Thyroid gland (tissue), 4 donors: ENCODE measurements around the gene RAP1GAP. TPM values are rescaled to one million over a fixed set of nuclear protein-coding genes. Genes with fewer than 3 reads are reported as not detected.

ENCODE experiments used
- DNase-seq, 2 donors: peaks; one replicate each; pipeline ENCODE4 v3.0.0-alpha.2; 2019
- H3K27ac ChIP-seq, 3 donors: fragments of 200-600 bp; sonication (generic); 1 replicate in 2 of 3; 2 replicates in 1 of 3; pipeline ENCODE4 v1.5.1; 2016 to 2019; ENCODE audit warnings: mild to moderate bottlenecking in 1 of 3, moderate library complexity in 1 of 3
- H3K27me3 ChIP-seq: fragments of 200-600 bp; sonication (generic); one replicate; pipeline ENCODE4 v1.5.1; 2019
- H3K36me3 ChIP-seq, 2 donors: fragments of 200-600 bp; sonication (generic); one replicate each; pipeline ENCODE4 v1.5.1; 2016 to 2019
- H3K4me1 ChIP-seq, 2 donors: fragments of 200-600 bp; sonication (generic); one replicate each; pipeline ENCODE4 v1.5.1; 2017 to 2019
- H3K4me3 ChIP-seq, 3 donors: fragments of 200-600 bp; sonication (generic); replicated peaks in 1 of 3; 1 replicate in 2 of 3; 2 replicates in 1 of 3; pipeline ENCODE4 v1.5.1; 2016; ENCODE audit warnings: mild to moderate bottlenecking in 1 of 3
- H3K9me3 ChIP-seq: fragments of 200-600 bp; sonication (generic); one replicate; pipeline ENCODE4 v1.5.1; 2017
- CTCF ChIP-seq, 6 experiments: fragments of 200-600 bp in 3 of 6; fragments of 450-650 bp in 3 of 6; sonication (generic) in 3 of 6; IDR thresholded peaks; one replicate each; pipeline ENCODE4 v1.5.1; 2016 to 2019; ENCODE audit warnings: antibody characterized with exemption in 6 of 6, mild to moderate bottlenecking in 2 of 6, inconsistent platforms in 1 of 6, moderate library complexity in 1 of 6
- POLR2A ChIP-seq, 2 donors: fragments of 450-650 bp; IDR thresholded peaks; one replicate each; pipeline ENCODE4 v1.6.1; 2017; ENCODE audit warnings: antibody characterized with exemption in 2 of 2, mild to moderate bottlenecking in 2 of 2, moderate library complexity in 1 of 2
- WGBS, 2 donors: methylation state at CpG; one replicate each; pipeline ENCODE4 v1.1.5; 2017; 5-methylcytosine and 5-hydroxymethylcytosine counted together
- intact Hi-C: fragments of 100-400 bp; cut with DNase I; formaldehyde crosslinking; loops from one replicate; pipeline ENCODE4 v1.15.1; 2023
- total RNA-seq, 4 donors: library from RNA; depleted of rRNA; stranded (reverse); fragments of >200 nt; gene quantifications; one replicate each; pipeline ENCODE4 v1.2.3, GENCODE V29; 2016

RAP1GAP gene
- total RNA-seq, 4 donors from 2014 or later, result 256 to 588 (median 506) TPM

GRCh38 chr1:21570885-21571284 is 98.3 kb downstream of the RAP1GAP start:
- Histone ChIP-seq H3K9me3 (no peaks in the 10 kb centered on the region), H3K27ac (no peak overlapping the region), H3K36me3 (no peaks in the 10 kb centered on the region), H3K27me3 (no peaks in the 10 kb centered on the region), H3K4me1 (peaks cover 0 to 15% of the 10 kb centered on the region in 2 donors), H3K4me3 (no peak overlapping the region)
- intact Hi-C loops, result no loop called here
- no peak for DNase-seq
- no peak for TF ChIP-seq POLR2A (IDR thresholded peaks at IDR 0.05)
- TF ChIP-seq CTCF (IDR thresholded peaks at IDR 0.05), result no peak
- WGBS, 2 donors, result 80 to 100% methylated on average over 1 to 4 of the region's 4 CpGs

- Histone ChIP-seq H3K27me3 (no peaks in the 10 kb centered on the region), H3K36me3 (no peaks in the 10 kb centered on the region), H3K9me3 (no peaks in the 10 kb centered on the region), H3K27ac (no peak overlapping the region), H3K4me3 (no peak overlapping the region), H3K4me1 (peaks cover 0 to 15% of the 10 kb centered on the region in 2 donors)
- DNase-seq, result no peak
- TF ChIP-seq CTCF (IDR thresholded peaks at IDR 0.05), result no peak
- TF ChIP-seq POLR2A (IDR thresholded peaks at IDR 0.05), result no peak
- WGBS, 2 donors, result 90 to 92% methylated on average over 2 to 4 of the region's 5 CpGs
- intact Hi-C loops, result no loop called here
These were observed 98.7 kb downstream of the RAP1GAP start for GRCh38 chr1:21570528-21570875.

GRCh38 chr1:21569820-21570527 is 99.2 kb downstream of the RAP1GAP start:
- H3K27ac ChIP-seq, result no peak overlapping the region
- no peak for DNase-seq
- H3K9me3 ChIP-seq, result no peaks in the 10 kb centered on the region
- H3K4me3 ChIP-seq, result no peak overlapping the region
- TF ChIP-seq CTCF (IDR thresholded peaks at IDR 0.05), result no peak
- TF ChIP-seq POLR2A (IDR thresholded peaks at IDR 0.05), result no peak
- peaks cover 0 to 14% of the 10 kb centered on the region in 2 donors for H3K4me1 ChIP-seq
- WGBS, 2 donors, result 81 to 88% methylated on average over 9 to 10 of the region's 10 CpGs
- no peaks in the 10 kb centered on the region for H3K27me3 ChIP-seq
- intact Hi-C loops, result loop anchor here (10.0 kb wide), 1 partner anchor 195 kb away; no protein-coding TSS in a partner anchor
- no peaks in the 10 kb centered on the region for H3K36me3 ChIP-seq

GRCh38 chr1:21568809-21569385 is 100.3 kb downstream of the RAP1GAP start:
- H3K9me3 ChIP-seq, result no peaks in the 10 kb centered on the region
- H3K27ac ChIP-seq, result no peak overlapping the region
- H3K27me3 ChIP-seq, result no peaks in the 10 kb centered on the region
- TF ChIP-seq CTCF (IDR thresholded peaks at IDR 0.05), result no peak
- TF ChIP-seq POLR2A (IDR thresholded peaks at IDR 0.05), result no peak
- H3K36me3 ChIP-seq, result no peaks in the 10 kb centered on the region
- no peak overlapping the region for H3K4me3 ChIP-seq
- 75 to 77% methylated on average over 9 to 10 of the region's 10 CpGs for WGBS, 2 donors
- intact Hi-C loops, result loop anchor here (10.0 kb wide), 1 partner anchor 194 kb away; no protein-coding TSS in a partner anchor
- DNase-seq, result no peak
- peaks cover 0 to 3% of the 10 kb centered on the region in 2 donors for H3K4me1 ChIP-seq
